Measurements from ENCODE around the gene CKLF.

The CKLF gene, protein sequence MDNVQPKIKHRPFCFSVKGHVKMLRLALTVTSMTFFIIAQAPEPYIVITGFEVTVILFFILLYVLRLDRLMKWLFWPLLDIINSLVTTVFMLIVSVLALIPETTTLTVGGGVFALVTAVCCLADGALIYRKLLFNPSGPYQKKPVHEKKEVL

DNA sequence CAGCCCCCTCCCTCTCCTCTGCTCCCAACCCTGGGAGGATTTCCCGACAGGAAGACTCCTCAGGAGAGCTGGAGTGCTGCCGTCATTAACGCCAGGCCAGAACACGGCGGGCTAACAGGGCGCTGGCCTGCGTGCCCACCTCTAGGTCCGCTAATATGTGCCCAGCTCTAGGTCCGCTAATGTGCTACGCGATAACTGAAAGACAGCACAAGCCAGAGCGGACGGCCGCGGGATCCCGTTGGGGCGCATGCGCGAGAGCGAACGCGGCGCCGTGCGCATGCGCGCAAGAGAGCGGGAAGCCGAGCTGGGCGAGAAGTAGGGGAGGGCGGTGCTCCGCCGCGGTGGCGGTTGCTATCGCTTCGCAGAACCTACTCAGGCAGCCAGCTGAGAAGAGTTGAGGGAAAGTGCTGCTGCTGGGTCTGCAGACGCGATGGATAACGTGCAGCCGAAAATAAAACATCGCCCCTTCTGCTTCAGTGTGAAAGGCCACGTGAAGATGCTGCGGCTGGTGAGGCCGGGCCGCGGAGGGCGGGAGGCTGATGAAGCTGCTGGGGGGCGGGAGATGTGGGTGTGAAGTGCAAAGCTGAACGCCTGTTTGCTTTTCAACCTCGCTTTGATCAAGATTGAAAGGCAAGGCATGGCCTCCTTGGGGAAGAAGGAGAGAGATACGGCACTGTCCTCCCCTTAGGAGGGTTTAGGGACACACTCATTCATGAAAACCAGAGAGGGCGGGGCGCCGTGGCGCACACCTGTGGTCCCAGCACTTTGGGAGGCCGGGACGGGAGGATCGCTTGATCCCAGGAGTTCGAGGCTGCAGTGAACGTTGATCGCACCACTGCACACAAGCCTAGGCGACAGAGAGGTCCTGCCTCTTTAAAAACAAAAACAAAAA lies at the start of gene CKLF:
Gene CKLF, plus strand, starts transcription at position 291 of the 892 bp plus-strand sequence. Its CDS starts 140 bp downstream, at position 431.
- peak; percentile 92 for DNase-seq (ENCODE audit: low read depth)
- peak within 1 kb of the TSS; percentile 59 for H3K4me3 ChIP-seq (ENCODE audit: low read depth, low read length)
- TF ChIP-seq, protein P1, sequence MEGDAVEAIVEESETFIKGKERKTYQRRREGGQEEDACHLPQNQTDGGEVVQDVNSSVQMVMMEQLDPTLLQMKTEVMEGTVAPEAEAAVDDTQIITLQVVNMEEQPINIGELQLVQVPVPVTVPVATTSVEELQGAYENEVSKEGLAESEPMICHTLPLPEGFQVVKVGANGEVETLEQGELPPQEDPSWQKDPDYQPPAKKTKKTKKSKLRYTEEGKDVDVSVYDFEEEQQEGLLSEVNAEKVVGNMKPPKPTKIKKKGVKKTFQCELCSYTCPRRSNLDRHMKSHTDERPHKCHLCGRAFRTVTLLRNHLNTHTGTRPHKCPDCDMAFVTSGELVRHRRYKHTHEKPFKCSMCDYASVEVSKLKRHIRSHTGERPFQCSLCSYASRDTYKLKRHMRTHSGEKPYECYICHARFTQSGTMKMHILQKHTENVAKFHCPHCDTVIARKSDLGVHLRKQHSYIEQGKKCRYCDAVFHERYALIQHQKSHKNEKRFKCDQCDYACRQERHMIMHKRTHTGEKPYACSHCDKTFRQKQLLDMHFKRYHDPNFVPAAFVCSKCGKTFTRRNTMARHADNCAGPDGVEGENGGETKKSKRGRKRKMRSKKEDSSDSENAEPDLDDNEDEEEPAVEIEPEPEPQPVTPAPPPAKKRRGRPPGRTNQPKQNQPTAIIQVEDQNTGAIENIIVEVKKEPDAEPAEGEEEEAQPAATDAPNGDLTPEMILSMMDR (IDR thresholded peaks at IDR 0.05; ENCODE audit: insufficient read depth, low read depth, low read length, missing control alignments) = no peak

DNA sequence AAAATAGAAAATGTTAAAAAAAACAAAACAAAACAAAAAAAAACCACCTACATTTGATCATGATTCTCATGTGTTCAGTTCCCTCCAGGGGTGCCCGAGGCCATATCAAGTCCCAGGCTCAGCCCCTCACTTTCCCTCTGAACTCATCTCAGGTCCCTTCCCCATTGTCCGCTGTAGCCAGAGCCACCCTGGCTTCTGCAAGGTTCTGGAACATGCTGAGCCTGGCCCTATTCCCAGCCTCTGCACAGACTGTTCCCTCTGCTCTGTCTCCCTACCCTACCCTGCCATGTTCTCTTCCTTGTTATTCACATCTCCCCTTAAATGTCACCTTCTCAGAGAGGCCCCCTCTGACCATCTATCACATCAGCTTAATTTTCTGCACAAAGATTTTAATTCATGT lies 49.3 kb upstream of the CKLF start:
- DNase-seq (ENCODE audit: low read depth) = no peak
- TF ChIP-seq, protein P1 (IDR thresholded peaks at IDR 0.05; ENCODE audit: insufficient read depth, low read depth, low read length, missing control alignments) = no peak
- no peak overlapping the region for H3K4me3 ChIP-seq (ENCODE audit: low read depth, low read length)

DNA sequence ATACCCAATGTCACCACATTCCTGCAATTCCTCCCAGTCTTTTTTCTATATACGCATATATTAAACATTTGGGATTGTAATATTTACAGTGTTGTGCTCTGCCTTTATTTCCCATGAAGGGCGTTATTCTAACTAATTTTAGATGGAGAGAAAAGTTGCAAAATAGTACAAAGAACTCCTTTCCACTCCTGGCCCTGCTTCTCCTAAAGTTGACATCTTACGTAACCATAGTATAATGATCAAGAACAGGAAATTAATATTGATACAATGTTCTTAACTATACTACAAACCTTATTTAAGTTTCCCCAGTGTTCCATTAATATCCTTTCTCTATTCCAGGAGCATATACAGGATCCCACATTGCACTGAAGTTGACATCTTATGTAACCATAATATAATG lies 48.8 kb upstream of the CKLF start:
- TF ChIP-seq, protein P1 (IDR thresholded peaks at IDR 0.05; ENCODE audit: insufficient read depth, low read depth, low read length, missing control alignments) = no peak

DNA sequence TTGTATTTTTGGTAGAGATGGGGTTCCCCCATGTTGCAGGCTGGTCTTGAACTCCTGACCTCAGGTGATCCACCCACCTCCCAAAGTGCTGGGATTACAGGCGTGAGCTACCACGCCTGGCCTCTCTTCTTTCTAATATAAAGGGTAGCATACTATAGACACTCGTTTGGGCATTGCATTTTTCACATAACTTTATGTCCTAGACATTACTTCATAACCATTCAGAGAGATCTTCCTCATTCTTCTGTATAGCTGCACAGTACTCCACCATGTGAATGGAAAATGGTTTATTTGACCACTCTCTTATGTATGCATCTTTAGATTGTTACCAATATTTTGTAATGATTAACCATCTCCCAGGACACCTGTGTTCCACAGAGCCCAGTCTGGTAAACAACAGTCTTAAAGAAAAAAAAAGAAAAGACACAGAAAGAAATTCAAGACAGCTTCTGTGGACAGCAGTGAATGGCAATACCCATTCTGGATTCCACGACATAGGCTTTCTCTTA lies 44.6 kb upstream of the CKLF start:
- TF ChIP-seq, protein P1 (IDR thresholded peaks at IDR 0.05; ENCODE audit: insufficient read depth, low read depth, low read length, missing control alignments) = no peak
- no peak for DNase-seq (ENCODE audit: low read depth)
- H3K4me3 ChIP-seq (ENCODE audit: low read depth, low read length) = no peak overlapping the region

More for the DNA sequence above, 48.8 kb upstream of the CKLF start:
- no peak for DNase-seq (ENCODE audit: low read depth)
- no peak overlapping the region for H3K4me3 ChIP-seq (ENCODE audit: low read depth, low read length)

DNA sequence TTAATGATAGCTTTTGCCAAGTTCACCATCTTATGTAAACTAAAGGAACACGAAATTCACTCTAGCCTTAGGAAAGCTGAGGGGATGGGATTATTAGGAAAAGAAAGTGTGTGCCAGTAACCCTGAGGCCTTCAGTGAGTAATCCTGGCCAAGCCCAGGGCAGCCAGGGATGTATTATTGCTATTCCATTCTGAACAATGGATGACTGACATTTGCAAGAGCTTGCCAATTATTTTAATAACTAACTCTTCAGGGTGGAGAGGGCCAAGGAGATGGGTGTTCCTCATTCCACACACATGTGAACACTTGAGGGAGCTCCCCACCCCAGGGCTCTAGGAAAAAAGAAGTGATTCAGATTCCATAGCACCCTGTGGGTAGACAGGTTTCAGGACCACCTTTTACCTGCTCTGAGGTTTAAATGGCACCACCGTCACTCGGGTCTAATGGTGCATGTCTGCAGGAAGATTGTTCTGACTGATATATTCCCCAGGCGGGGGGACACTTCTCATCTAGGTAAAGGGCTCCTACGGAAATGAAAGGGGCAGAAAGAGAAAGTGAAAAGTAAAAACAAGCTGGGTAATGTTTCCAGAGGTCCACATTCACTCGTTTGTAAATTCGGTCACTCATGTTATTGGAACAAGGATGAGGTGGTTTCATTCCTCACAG lies 44.0 kb upstream of the CKLF start:
- DNase-seq (ENCODE audit: low read depth) = peak; percentile 42
- TF ChIP-seq, protein P1 (IDR thresholded peaks at IDR 0.05; ENCODE audit: insufficient read depth, low read depth, low read length, missing control alignments) = no peak
- H3K4me3 ChIP-seq (ENCODE audit: low read depth, low read length) = no peak overlapping the region

DNA sequence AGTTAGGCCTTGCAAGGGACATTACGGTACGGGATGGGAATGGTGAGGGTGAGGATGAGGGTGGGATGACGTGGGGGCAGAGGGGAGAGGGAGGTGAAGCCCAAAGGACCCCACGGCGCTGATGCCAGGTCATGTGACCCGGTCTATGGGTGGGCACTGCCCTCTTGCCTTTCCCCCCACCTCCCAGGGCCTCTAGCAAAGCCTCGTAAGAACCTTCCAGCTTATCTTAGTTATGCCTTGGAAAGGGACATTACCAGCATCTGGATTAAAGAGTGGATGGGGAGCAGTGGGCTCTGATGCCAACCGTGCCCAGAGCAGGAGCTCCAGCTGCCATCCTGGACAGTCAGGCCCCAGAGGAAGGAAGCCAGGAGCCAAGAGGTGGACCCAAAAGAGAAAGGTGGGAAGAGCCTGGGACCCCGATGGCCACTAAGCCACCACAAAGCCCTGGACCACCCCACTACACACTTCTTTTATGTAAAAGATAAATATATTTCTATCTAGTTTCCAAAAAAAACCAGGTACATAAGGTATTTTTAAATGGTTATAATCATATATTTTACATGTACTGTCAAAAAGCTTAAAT lies 43.4 kb upstream of the CKLF start:
- H3K4me3 ChIP-seq (ENCODE audit: low read depth, low read length) = no peak overlapping the region
- DNase-seq (ENCODE audit: low read depth) = no peak
- TF ChIP-seq, protein P1 (IDR thresholded peaks at IDR 0.05; ENCODE audit: insufficient read depth, low read depth, low read length, missing control alignments) = no peak

Measured in GM12865 (cell line).